AG04450 (cell line): ENCODE data around the gene SHFL. TPM values are rescaled to one million over a fixed set of nuclear protein-coding genes. Genes with fewer than 3 reads are reported as not detected.

Experiments
- CTCF ChIA-PET: fragments of 300-600, 350-600 bp; formaldehyde crosslinking; extraction: SDS; loops from one replicate; lab custom pipeline; 2022; ENCODE audit warnings: antibody characterized with exemption, inconsistent platforms; lab: Charles Lee
- POLR2A ChIA-PET: fragments of 350-600 bp; formaldehyde crosslinking; extraction: SDS; loops from one replicate; lab custom pipeline; 2021; ENCODE audit warnings: antibody characterized with exemption, inconsistent platforms; lab: Yijun Ruan, JAX
- DNase-seq: peaks from one replicate; pipeline ENCODE4 v3.0.0-alpha.2; 2011; ENCODE audit warnings: low read depth, low spot score
- H3K27ac ChIP-seq: one replicate; pipeline ENCODE4 v1.5.1; 2012; ENCODE audit warnings: low read depth, low read length, control low read depth
- H3K27me3 ChIP-seq: one replicate; pipeline ENCODE4 v1.6.0; 2012; ENCODE audit warnings: low read length; ENCODE audit not compliant: control insufficient read depth, insufficient read depth
- H3K4me3 ChIP-seq: 2 replicates; pipeline ENCODE4 v1.5.1; 2011; ENCODE audit warnings: mild to moderate bottlenecking, low read depth, low read length, control low read depth
- H3K9me3 ChIP-seq: 2 replicates; pipeline ENCODE4 v1.5.1; 2012; ENCODE audit warnings: low read length; ENCODE audit not compliant: control insufficient read depth, insufficient read depth
- polyA plus RNA-seq: library from polyadenylated mRNA; depleted of rRNA; stranded (reverse); fragments of >200 nt; gene quantifications from 2 replicates; pipeline ENCODE4 v1.2.3, GENCODE V29; 2011
- TF ChIP-seq, protein P1 (sequence below): IDR thresholded peaks from 2 replicates; pipeline ENCODE4 v1.5.1; 2011; ENCODE audit warnings: low read depth, low read length, control low read depth, inconsistent platforms

The SHFL gene
- polyA plus RNA-seq, 1 experiment: 25.0 TPM

DNA sequence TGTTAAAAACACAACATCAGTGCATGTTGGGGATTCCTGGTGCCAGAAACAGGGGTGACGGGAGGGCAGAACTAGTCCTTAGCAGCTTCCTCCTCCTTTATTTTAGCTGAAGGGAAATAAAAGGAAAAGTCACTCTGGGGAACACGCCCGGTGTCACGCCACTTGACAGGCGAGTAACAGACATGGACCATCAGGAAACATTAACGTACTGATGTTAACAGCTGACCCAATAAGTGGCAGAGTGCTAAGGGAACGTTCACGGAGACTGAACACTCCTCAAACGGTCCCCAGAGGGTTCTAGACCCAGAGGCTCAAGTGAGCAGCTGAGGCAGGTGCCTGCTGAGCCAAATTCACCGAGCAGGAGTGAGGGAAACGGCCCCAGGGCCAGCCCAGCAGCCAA is 47.5 kb downstream of the SHFL start:
- CTCF ChIA-PET: no interaction called here
- H3K27me3 ChIP-seq: no peaks in the 10 kb centered on the region
- TF ChIP-seq, protein P1, sequence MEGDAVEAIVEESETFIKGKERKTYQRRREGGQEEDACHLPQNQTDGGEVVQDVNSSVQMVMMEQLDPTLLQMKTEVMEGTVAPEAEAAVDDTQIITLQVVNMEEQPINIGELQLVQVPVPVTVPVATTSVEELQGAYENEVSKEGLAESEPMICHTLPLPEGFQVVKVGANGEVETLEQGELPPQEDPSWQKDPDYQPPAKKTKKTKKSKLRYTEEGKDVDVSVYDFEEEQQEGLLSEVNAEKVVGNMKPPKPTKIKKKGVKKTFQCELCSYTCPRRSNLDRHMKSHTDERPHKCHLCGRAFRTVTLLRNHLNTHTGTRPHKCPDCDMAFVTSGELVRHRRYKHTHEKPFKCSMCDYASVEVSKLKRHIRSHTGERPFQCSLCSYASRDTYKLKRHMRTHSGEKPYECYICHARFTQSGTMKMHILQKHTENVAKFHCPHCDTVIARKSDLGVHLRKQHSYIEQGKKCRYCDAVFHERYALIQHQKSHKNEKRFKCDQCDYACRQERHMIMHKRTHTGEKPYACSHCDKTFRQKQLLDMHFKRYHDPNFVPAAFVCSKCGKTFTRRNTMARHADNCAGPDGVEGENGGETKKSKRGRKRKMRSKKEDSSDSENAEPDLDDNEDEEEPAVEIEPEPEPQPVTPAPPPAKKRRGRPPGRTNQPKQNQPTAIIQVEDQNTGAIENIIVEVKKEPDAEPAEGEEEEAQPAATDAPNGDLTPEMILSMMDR: no peak
- H3K27ac ChIP-seq: no peak overlapping the region
- H3K4me3 ChIP-seq: no peak overlapping the region
- no peaks in the 10 kb centered on the region; the same call in 1 of the 2 replicates for H3K9me3 ChIP-seq
- no peak for DNase-seq
- POLR2A ChIA-PET: no interaction called here

DNA sequence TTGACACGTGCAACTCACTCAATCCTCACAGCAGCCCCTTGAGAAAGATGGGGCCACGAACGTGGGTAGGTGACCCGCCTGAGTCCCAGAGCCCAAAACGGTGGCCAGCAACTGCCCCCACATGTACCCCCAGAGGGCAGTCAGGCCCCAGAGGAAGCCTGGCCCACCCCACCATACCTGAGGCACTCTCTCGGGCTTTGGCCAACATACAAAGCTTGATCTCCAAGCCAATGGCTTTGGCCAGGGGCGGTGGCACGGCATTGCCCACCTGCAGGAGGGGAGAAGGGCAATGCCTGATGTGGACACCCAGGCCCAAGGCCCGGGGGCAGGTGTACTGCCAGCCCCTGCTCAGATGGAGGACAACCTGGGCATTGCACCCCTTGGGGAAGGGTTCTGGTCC is 47.9 kb downstream of the SHFL start:
- TF ChIP-seq, protein P1: no peak
- no peak overlapping the region for H3K27ac ChIP-seq
- H3K27me3 ChIP-seq: no peaks in the 10 kb centered on the region
- no peak overlapping the region for H3K4me3 ChIP-seq
- POLR2A ChIA-PET: no interaction called here
- H3K9me3 ChIP-seq: no peaks in the 10 kb centered on the region; the same call in 1 of the 2 replicates
- CTCF ChIA-PET: no interaction called here
- no peak for DNase-seq

DNA sequence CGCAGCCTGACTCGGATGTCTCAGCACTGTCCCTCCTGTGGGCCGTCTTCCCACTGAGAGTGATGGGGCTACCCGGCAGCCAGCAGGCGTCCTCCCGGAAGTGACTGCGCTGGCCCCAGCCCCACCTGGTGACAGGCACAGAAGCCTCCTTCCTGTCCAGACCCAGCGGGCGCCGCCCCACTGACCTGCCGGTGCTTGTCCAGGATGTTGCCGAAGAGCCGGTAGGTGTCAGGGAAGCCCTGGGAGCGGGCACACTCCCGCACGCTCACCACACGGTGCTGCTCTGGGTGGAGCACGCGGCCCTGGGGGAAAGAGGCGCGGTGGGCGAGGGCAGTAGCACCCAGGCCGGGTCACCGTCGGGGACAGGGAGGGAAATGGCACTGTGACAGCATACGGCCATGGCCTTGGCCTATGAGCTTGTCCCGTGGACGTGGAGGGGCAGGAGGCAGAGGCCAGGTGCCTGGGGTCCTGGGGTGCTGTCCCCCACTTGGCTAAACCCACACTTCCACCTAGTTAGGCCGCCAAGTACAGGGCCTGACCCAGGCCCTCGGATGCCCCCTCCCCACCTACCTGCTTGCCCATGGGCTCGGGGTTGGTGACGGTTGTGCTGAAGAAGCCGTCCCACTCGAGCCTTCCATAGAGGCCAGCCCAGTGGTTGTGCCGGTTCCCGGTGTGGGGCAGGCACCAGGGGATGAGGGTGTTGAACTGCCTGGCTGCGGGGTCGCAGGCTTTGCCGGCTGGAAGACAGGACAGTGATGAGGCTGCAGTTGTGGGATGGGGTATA is 49.6 kb downstream of the SHFL start:
- POLR2A ChIA-PET: no interaction called here
- no peak overlapping the region for H3K27ac ChIP-seq

DNA sequence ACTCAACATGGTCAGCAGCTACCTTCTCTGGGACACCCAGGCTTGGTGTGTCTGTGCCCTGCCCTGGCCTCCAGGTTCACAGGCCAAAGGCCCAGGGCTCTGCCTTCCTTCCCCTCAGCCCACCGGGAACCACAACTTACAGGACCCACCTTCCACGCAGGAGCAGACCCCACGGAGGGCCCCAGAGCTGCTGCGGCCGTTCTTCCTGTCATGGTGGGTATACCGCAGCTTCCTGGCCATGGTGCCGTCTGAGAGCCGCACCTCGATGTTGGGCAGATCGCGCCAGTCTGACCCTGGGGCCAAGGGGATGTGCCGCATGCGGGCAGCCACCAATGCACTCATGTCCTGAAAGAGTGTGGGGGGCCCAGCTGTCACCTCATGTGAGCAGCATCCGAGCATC is 50.8 kb downstream of the SHFL start:
- no peaks in the 10 kb centered on the region; the same call in 1 of the 2 replicates for H3K9me3 ChIP-seq
- no peak overlapping the region for H3K27ac ChIP-seq
- no peak overlapping the region for H3K4me3 ChIP-seq
- TF ChIP-seq, protein P1: no peak
- POLR2A ChIA-PET: interaction anchor here (0.6 kb wide), 1 partner anchor 1625 kb away, joined by 3 read pairs; no protein-coding TSS in a partner anchor
- no peak for DNase-seq
- no peaks in the 10 kb centered on the region for H3K27me3 ChIP-seq
- CTCF ChIA-PET: no interaction called here

More for the DNA sequence above, 49.6 kb downstream of the SHFL start:
- TF ChIP-seq, protein P1: no peak
- CTCF ChIA-PET: no interaction called here
- DNase-seq: no peak
- Histone ChIP-seq H3K27me3 (no peaks in the 10 kb centered on the region), H3K4me3 (no peak overlapping the region), H3K9me3 (no peaks in the 10 kb centered on the region; the same call in 1 of the 2 replicates)
